SU-DHL-6 (cell line): Measurements from ENCODE around the gene ADM2.

Experiments
- EZH2phosphoT487 ChIP-seq: fragments of 200-600 bp; sonication (generic), shearing (Covaris generic); conservative IDR thresholded peaks from 2 replicates; pipeline ENCODE4 v1.6.1; 2018; ENCODE audit warnings: mild to moderate bottlenecking, antibody characterized with exemption, low read length, moderate library complexity, mixed read lengths
- TF ChIP-seq, protein P1 (sequence below): fragments of 200-600 bp; sonication (generic); IDR thresholded peaks from one replicate; pipeline ENCODE4 v1.5.1; 2017; ENCODE audit warnings: antibody characterized with exemption, mild to moderate bottlenecking, low read length, moderate library complexity; ENCODE audit not compliant: insufficient read depth, poor library complexity, severe bottlenecking

DNA sequence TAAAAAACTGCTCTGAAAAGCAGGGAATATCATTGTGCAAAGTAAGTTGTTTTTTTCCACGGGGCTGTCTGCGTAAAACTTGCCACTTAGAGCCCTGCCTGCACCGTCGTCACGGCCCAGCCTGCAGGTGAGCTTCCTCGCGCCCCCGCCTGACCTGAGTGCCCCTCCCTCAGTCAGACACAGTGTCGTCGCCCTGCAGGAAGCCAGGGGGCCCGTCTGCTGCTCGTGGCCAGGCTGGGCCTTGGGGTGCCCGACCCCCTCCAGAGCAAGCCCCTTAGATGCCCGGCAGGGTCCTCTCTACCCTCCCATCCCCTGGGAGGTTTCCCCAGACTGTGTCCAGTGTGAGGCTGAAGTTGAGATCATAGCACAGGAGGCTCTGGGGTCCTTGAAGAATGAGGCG lies 38.1 kb upstream of the ADM2 start:
- TF ChIP-seq, protein P1, sequence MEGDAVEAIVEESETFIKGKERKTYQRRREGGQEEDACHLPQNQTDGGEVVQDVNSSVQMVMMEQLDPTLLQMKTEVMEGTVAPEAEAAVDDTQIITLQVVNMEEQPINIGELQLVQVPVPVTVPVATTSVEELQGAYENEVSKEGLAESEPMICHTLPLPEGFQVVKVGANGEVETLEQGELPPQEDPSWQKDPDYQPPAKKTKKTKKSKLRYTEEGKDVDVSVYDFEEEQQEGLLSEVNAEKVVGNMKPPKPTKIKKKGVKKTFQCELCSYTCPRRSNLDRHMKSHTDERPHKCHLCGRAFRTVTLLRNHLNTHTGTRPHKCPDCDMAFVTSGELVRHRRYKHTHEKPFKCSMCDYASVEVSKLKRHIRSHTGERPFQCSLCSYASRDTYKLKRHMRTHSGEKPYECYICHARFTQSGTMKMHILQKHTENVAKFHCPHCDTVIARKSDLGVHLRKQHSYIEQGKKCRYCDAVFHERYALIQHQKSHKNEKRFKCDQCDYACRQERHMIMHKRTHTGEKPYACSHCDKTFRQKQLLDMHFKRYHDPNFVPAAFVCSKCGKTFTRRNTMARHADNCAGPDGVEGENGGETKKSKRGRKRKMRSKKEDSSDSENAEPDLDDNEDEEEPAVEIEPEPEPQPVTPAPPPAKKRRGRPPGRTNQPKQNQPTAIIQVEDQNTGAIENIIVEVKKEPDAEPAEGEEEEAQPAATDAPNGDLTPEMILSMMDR, result no peak
- TF ChIP-seq EZH2phosphoT487, result no peak
